HUDEP-2 (cell line): Measurements from ENCODE around the gene SORCS1.

ENCODE experiments used
- DNase-seq, 76 experiments: peaks; one replicate each; lab custom pipeline; 2025; ENCODE audit not compliant: unreplicated experiment in 76 of 76; lab: John Stamatoyannopoulos, UW

The SORCS1 gene

GRCh38 chr10:106768204-106768603 lies 396.3 kb downstream of the SORCS1 start:
- DNase-seq: no peak

- DNase-seq: no peak
Observed at GRCh38 chr10:106765928-106766327, 398.6 kb downstream of the SORCS1 start.

- no peak for DNase-seq
Observed at GRCh38 chr10:106765241-106765754, 399.2 kb downstream of the SORCS1 start.

- DNase-seq: no peak
Observed at GRCh38 chr10:106764360-106764759, 400.1 kb downstream of the SORCS1 start.

GRCh38 chr10:106761906-106762305 lies 402.6 kb downstream of the SORCS1 start:
- DNase-seq: no peak

GRCh38 chr10:106757521-106757920 lies 407.0 kb downstream of the SORCS1 start:
- DNase-seq: no peak

GRCh38 chr10:106751091-106751490 lies 413.4 kb downstream of the SORCS1 start:
- no peak for DNase-seq

GRCh38 chr10:106746868-106747267 lies 417.6 kb downstream of the SORCS1 start:
- no peak for DNase-seq

GRCh38 chr10:106741006-106741530 lies 423.4 kb downstream of the SORCS1 start:
- no peak for DNase-seq

- no peak for DNase-seq
Observed at GRCh38 chr10:106740071-106740470, 424.4 kb downstream of the SORCS1 start.

GRCh38 chr10:106734220-106734619 lies 430.3 kb downstream of the SORCS1 start:
- DNase-seq: no peak

- no peak for DNase-seq
Observed at GRCh38 chr10:106728232-106728631, 436.3 kb downstream of the SORCS1 start.

GRCh38 chr10:106727170-106727569 lies 437.3 kb downstream of the SORCS1 start:
- DNase-seq: no peak

- DNase-seq: no peak
Observed at GRCh38 chr10:106722524-106722923, 442.0 kb downstream of the SORCS1 start.

- DNase-seq: no peak
Observed at GRCh38 chr10:106720683-106721082, 443.8 kb downstream of the SORCS1 start.

- DNase-seq: no peak
Observed at GRCh38 chr10:106716381-106716780, 448.1 kb downstream of the SORCS1 start.

GRCh38 chr10:106714734-106715555 lies 449.6 kb downstream of the SORCS1 start:
- no peak for DNase-seq

GRCh38 chr10:106713846-106714245 lies 450.7 kb downstream of the SORCS1 start:
- no peak for DNase-seq

GRCh38 chr10:106712988-106713387 lies 451.5 kb downstream of the SORCS1 start:
- DNase-seq: no peak

- DNase-seq: peak in 22 of 76 experiments; percentile 0 to 42 (median 4)
Observed at GRCh38 chr10:106711313-106711906, 453.1 kb downstream of the SORCS1 start.

GRCh38 chr10:106708506-106708905 lies 456.0 kb downstream of the SORCS1 start:
- no peak for DNase-seq

GRCh38 chr10:106707657-106708056 lies 456.8 kb downstream of the SORCS1 start:
- DNase-seq: no peak
